HFFc6 (cell line): ENCODE data around the gene CD3E. TPM values are rescaled to one million over a fixed set of nuclear protein-coding genes. Genes with fewer than 3 reads are reported as not detected.

ENCODE experiments used
- DNase-seq: peaks from one replicate; pipeline ENCODE4 v3.0.0-alpha.2; 2018
- H3K27ac Mint-ChIP-seq: 2 replicates; pipeline ENCODE4 v1.8.0; 2020; ENCODE audit warnings: mild to moderate bottlenecking, mixed read lengths
- H3K27me3 Mint-ChIP-seq: 2 replicates; pipeline ENCODE4 v1.8.0; 2021; ENCODE audit warnings: mild to moderate bottlenecking, moderate library complexity, mixed read lengths; ENCODE audit not compliant: insufficient read depth
- H3K36me3 Mint-ChIP-seq: 2 replicates; pipeline ENCODE4 v1.8.0; 2021; ENCODE audit warnings: low read depth, mixed read lengths
- H3K4me1 Mint-ChIP-seq: 2 replicates; pipeline ENCODE4 v1.8.0; 2020; ENCODE audit warnings: low read depth, mixed read lengths
- H3K4me3 Mint-ChIP-seq: 2 replicates; pipeline ENCODE4 v1.8.0; 2020; ENCODE audit warnings: mild to moderate bottlenecking, moderate library complexity, mixed read lengths
- H3K9me3 Mint-ChIP-seq: 2 replicates; pipeline ENCODE4 v1.8.0; 2020; ENCODE audit warnings: mild to moderate bottlenecking, mixed read lengths
- long read RNA-seq: library from polyadenylated mRNA; unstranded; transcript quantifications from one replicate; pipeline ENCODE4 v2.0.0, GENCODE V29; 2019
- total RNA-seq, 6 experiments: library from RNA; stranded (reverse); fragmentation: NEBNext Ultra II Directional; extraction: Animal tissue kit (Norgen Biotek cat#: 25700); gene quantifications; 2 replicates in 1 of 6; 3 replicates in 5 of 6; pipeline ENCODE4 v1.2.3, GENCODE V29; 2021
- TF ChIP-seq, protein P1 (sequence below): fragments of 200-600 bp; sonication (generic); IDR thresholded peaks from 2 replicates; pipeline ENCODE4 v1.5.0; 2021; ENCODE audit warnings: antibody characterized with exemption, mild to moderate bottlenecking

CD3E gene
- total RNA-seq, result not detected
- long read RNA-seq, result 0 reads

DNA sequence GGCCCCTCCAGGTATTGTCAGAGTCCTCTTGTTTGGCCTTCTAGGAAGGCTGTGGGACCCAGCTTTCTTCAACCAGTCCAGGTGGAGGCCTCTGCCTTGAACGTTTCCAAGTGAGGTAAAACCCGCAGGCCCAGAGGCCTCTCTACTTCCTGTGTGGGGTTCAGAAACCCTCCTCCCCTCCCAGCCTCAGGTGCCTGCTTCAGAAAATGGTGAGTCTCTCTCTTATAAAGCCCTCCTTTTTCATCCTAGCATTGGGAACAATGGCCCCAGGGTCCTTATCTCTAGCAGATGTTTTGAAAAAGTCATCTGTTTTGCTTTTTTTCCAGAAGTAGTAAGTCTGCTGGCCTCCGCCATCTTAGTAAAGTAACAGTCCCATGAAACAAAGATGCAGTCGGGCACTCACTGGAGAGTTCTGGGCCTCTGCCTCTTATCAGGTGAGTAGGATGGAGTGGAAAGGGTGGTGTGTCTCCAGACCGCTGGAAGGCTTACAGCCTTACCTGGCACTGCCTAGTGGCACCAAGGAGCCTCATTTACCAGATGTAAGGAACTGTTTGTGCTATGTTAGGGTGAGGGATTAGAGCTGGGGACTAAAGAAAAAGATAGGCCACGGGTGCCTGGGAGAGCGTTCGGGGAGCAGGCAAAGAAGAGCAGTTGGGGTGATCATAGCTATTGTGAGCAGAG is at the start of gene CD3E:
Gene CD3E, plus strand, starts transcription at position 163 of the 681 bp plus-strand sequence. Its CDS starts 223 bp downstream, at position 386.
- no peak within 1 kb of the TSS for H3K27ac Mint-ChIP-seq
- DNase-seq, result no peak
- no peaks in the 10 kb centered on the region for H3K9me3 Mint-ChIP-seq
- H3K4me3 Mint-ChIP-seq, result no peak within 1 kb of the TSS
- peaks cover 50% of the 10 kb centered on the region for H3K27me3 Mint-ChIP-seq
- no peaks in the 10 kb centered on the region for H3K4me1 Mint-ChIP-seq
- no peaks in the 10 kb centered on the region for H3K36me3 Mint-ChIP-seq
- TF ChIP-seq, protein P1, sequence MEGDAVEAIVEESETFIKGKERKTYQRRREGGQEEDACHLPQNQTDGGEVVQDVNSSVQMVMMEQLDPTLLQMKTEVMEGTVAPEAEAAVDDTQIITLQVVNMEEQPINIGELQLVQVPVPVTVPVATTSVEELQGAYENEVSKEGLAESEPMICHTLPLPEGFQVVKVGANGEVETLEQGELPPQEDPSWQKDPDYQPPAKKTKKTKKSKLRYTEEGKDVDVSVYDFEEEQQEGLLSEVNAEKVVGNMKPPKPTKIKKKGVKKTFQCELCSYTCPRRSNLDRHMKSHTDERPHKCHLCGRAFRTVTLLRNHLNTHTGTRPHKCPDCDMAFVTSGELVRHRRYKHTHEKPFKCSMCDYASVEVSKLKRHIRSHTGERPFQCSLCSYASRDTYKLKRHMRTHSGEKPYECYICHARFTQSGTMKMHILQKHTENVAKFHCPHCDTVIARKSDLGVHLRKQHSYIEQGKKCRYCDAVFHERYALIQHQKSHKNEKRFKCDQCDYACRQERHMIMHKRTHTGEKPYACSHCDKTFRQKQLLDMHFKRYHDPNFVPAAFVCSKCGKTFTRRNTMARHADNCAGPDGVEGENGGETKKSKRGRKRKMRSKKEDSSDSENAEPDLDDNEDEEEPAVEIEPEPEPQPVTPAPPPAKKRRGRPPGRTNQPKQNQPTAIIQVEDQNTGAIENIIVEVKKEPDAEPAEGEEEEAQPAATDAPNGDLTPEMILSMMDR, result no peak

DNA sequence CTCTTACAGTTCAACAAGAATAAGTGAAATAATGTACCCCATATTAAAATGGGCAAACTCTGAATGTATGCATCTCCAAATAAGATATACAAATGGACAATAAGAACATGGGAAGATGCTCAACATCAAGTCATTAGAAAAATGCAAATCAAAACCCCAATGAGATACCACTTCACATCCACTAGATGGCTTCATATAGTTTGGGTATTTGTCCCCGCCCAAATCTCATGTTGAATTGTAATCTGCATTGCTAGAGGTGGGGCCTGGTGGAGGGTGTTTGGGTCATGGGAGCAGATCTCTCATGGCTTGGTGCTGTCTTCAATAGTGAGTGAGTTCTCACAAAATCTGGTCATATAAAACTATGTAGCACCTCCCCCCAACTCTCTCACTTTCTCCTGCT is 46.1 kb upstream of the CD3E start:
- Mint-ChIP-seq H3K27me3 (peaks cover 23% of the 10 kb centered on the region), H3K4me3 (no peak overlapping the region), H3K9me3 (no peaks in the 10 kb centered on the region), H3K27ac (no peak overlapping the region), H3K36me3 (no peaks in the 10 kb centered on the region), H3K4me1 (no peaks in the 10 kb centered on the region)
- TF ChIP-seq, protein P1, result peak; percentile 65
- no peak for DNase-seq

DNA sequence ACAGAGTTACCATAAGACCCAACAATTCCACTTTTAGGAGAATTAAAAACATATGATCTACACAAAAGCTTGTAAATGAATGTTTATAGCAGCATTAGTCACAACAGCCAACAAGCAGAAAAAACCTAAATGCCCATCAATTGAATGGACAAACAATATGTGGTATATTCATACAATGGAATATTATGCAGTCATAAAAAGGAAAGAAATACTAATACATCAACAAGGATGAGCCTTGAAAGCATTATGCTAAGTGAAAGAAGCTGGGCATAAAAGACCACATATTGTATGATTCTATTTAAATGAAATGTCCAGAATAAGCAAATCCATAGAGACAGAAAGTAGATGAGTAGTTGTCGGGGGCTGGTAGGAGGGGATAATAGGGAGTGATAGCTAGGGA is 45.4 kb upstream of the CD3E start:
- H3K4me1 Mint-ChIP-seq, result peaks cover 2% of the 10 kb centered on the region
- no peak for DNase-seq
- TF ChIP-seq, protein P1, result no peak
- no peaks in the 10 kb centered on the region for H3K9me3 Mint-ChIP-seq
- H3K4me3 Mint-ChIP-seq, result no peak overlapping the region
- H3K27ac Mint-ChIP-seq, result no peak overlapping the region
- peaks cover 31% of the 10 kb centered on the region for H3K27me3 Mint-ChIP-seq
- no peaks in the 10 kb centered on the region for H3K36me3 Mint-ChIP-seq

DNA sequence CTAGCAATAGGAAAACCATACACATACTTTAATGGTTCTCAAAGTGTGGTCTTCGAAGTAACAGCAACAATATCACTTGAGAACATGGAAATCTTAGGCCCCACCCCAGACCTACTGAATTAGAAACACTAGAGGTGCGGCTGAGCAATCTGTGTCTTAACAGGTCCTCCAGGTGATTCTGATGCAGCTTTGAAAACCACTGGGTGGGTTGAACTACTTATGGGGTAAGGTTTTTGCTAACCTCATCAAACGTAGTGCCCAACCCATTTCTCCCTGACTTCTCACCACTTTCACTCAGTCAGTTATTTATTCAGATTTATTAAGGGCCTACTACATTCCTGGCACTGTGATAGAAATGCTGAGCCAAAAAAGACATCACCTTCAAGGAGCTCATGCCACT is 44.2 kb upstream of the CD3E start:
- no peaks in the 10 kb centered on the region for H3K9me3 Mint-ChIP-seq
- TF ChIP-seq, protein P1, result no peak
- H3K36me3 Mint-ChIP-seq, result no peaks in the 10 kb centered on the region
- peaks cover 6% of the 10 kb centered on the region for H3K4me1 Mint-ChIP-seq
- no peak overlapping the region for H3K27ac Mint-ChIP-seq
- no peak for DNase-seq
- peaks cover 41% of the 10 kb centered on the region for H3K27me3 Mint-ChIP-seq
- H3K4me3 Mint-ChIP-seq, result no peak overlapping the region

DNA sequence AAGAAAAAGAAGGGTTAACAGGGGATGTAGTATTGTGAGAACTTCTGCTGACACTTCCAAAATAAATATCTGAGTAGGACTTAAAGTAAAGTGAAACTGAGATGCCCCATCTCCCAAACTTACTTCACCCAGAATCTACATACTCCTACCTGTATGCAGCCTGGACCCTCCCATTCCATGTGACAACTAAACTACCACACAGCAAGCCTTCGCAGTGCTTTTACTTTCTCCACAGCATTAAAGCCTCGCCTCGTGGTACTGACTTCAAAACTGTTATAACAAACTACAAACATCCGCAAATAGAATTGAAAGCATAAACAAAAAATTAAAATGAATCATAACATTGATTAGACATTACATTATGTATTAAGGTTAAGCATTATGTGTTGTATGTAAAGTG is 41.4 kb upstream of the CD3E start:
- H3K9me3 Mint-ChIP-seq, result no peaks in the 10 kb centered on the region
- H3K4me3 Mint-ChIP-seq, result no peak overlapping the region
- peaks cover 40% of the 10 kb centered on the region for H3K27me3 Mint-ChIP-seq
- H3K27ac Mint-ChIP-seq, result no peak overlapping the region
- H3K4me1 Mint-ChIP-seq, result peaks cover 6% of the 10 kb centered on the region
- DNase-seq, result no peak
- TF ChIP-seq, protein P1, result no peak
- H3K36me3 Mint-ChIP-seq, result no peaks in the 10 kb centered on the region
